HG03060 (cell line): Measurements from ENCODE around the gene GABPB2.

Source experiments
- ATAC-seq: cut with Tn5 transposase; IDR thresholded peaks from one replicate; pipeline ENCODE4 v1.9.1; 2021; ENCODE audit warnings: low read depth, moderate number of reproducible peaks; ENCODE audit not compliant: unreplicated experiment

GABPB2 gene

GRCh38 chr1:151158326-151158725, 87.8 kb downstream of the GABPB2 start:
- no peak for ATAC-seq

- no peak for ATAC-seq
Observed at GRCh38 chr1:151158751-151159251, 88.2 kb downstream of the GABPB2 start.

GRCh38 chr1:151159373-151159772, 88.8 kb downstream of the GABPB2 start:
- no peak for ATAC-seq

- no peak for ATAC-seq
Observed at GRCh38 chr1:151164732-151165280, 94.2 kb downstream of the GABPB2 start.

- no peak for ATAC-seq
Observed at GRCh38 chr1:151165281-151165737, 94.7 kb downstream of the GABPB2 start.

- ATAC-seq: peak; percentile 80
Observed at GRCh38 chr1:151165738-151166504, 95.4 kb downstream of the GABPB2 start, which contains the start of the genes LYSMD1 and SCNM1. Gene LYSMD1, minus strand, starts transcription at chr1:151165902. Its CDS starts 644 bp downstream, at chr1:151165258. Gene SCNM1, plus strand, starts transcription at chr1:151166144. Its CDS starts 9 bp downstream, at chr1:151166153.

- ATAC-seq: no peak
Observed at GRCh38 chr1:151166505-151166956, 96.0 kb downstream of the GABPB2 start.

GRCh38 chr1:151167116-151167515, 96.6 kb downstream of the GABPB2 start:
- no peak for ATAC-seq

GRCh38 chr1:151171190-151171589, 100.6 kb downstream of the GABPB2 start:
- ATAC-seq: no peak
